Activated naive CD4-positive, alpha-beta T cell treated with anti-CD3 and anti-CD28 coated beads, Interleukin-2, amount 10 ng/mL, durations not matched to agents 7 days and 5 days (primary cell): Measurements from ENCODE around the gene GHDC.
"Not testable (repeated sequence)": the region's sequence is repeated elsewhere in the genome, so short reads cannot be mapped to it uniquely, and the experiment has no call there.

Source experiments
- CTCF ChIA-PET: fragments of 350-600 bp; sonication (Branson Sonifier 250); formaldehyde crosslinking; loops from one replicate; lab custom pipeline; 2021; ENCODE audit warnings: antibody characterized with exemption; lab: Charles Lee
- DNase-seq: peaks from one replicate; pipeline ENCODE4 v3.0.0-alpha.2; 2020
- H3K27ac Mint-ChIP-seq: one replicate; pipeline ENCODE4 v1.8.0; 2021; ENCODE audit warnings: mild to moderate bottlenecking, moderate library complexity, mixed read lengths
- H3K27me3 Mint-ChIP-seq: one replicate; pipeline ENCODE4 v1.8.0; 2021; ENCODE audit warnings: mild to moderate bottlenecking, mixed read lengths
- H3K36me3 Mint-ChIP-seq: one replicate; pipeline ENCODE4 v1.8.0; 2021; ENCODE audit warnings: mixed read lengths
- H3K4me1 Mint-ChIP-seq: one replicate; pipeline ENCODE4 v1.8.0; 2021; ENCODE audit warnings: mixed read lengths
- H3K4me3 Mint-ChIP-seq: one replicate; pipeline ENCODE4 v1.8.0; 2021; ENCODE audit warnings: mild to moderate bottlenecking, moderate library complexity, mixed read lengths
- H3K9me3 Mint-ChIP-seq: one replicate; pipeline ENCODE4 v1.8.0; 2021; ENCODE audit warnings: mixed read lengths

The GHDC gene

GRCh38 chr17:42140690-42141089 is 53.6 kb downstream of the GHDC start:
- CTCF ChIA-PET, H3K4me3 Mint-ChIP-seq, H3K27me3 Mint-ChIP-seq, H3K9me3 Mint-ChIP-seq, H3K27ac Mint-ChIP-seq, DNase-seq: not testable (repeated sequence)
- Mint-ChIP-seq H3K4me1 (peaks cover 20% of the 10 kb centered on the region), H3K36me3 (peaks cover 38% of the 10 kb centered on the region)
